Lung (tissue), 12 donors: ENCODE measurements around the gene BGLAP. TPM values are rescaled to one million over a fixed set of nuclear protein-coding genes. Genes with fewer than 3 reads are reported as not detected.

Experiments
- ATAC-seq: fragments of 200-7000 bp; cut with Tn5 transposase; one replicate; pipeline ENCODE4 v1.9.1; 2020; ENCODE audit warnings: moderate number of reproducible peaks; ENCODE audit not compliant: insufficient read depth, low FRiP score
- DNase-seq, 3 donors: peaks; one replicate each; pipeline ENCODE4 v3.0.0-alpha.2; 2013 to 2017
- H3K27ac ChIP-seq, 2 donors: one replicate each; pipeline ENCODE4 v1.5.1; 2013; ENCODE audit warnings: mild to moderate bottlenecking in 2 of 2, moderate library complexity in 2 of 2, control low read depth in 1 of 2, inconsistent platforms in 1 of 2, low read depth in 1 of 2, low read length in 1 of 2
- H3K27me3 ChIP-seq, 3 donors: one replicate each; pipeline ENCODE4 v1.5.1; 2013; ENCODE audit warnings: low read length in 2 of 3; ENCODE audit not compliant: control insufficient read depth in 3 of 3, insufficient read depth in 3 of 3
- H3K36me3 ChIP-seq, 4 donors: one replicate each; pipeline ENCODE4 v1.5.1; 2013; ENCODE audit warnings: low read length in 4 of 4, mild to moderate bottlenecking in 1 of 4, moderate library complexity in 1 of 4; ENCODE audit not compliant: control insufficient read depth in 4 of 4, insufficient read depth in 4 of 4
- H3K4me1 ChIP-seq, 5 donors: one replicate each; pipeline ENCODE4 v1.5.1; 2013; ENCODE audit warnings: low read length in 5 of 5, mild to moderate bottlenecking in 2 of 5, moderate library complexity in 1 of 5; ENCODE audit not compliant: control insufficient read depth in 5 of 5, insufficient read depth in 5 of 5
- H3K4me3 ChIP-seq: one replicate; pipeline ENCODE4 v1.5.1; 2013; ENCODE audit warnings: mild to moderate bottlenecking, control low read depth, moderate library complexity
- H3K9ac ChIP-seq, 2 donors: one replicate each; pipeline ENCODE4 v1.5.1; 2013; ENCODE audit warnings: low read length in 2 of 2, control low read depth in 1 of 2; ENCODE audit not compliant: insufficient read depth in 1 of 2
- H3K9me3 ChIP-seq, 4 donors: one replicate each; pipeline ENCODE4 v1.5.1; 2013; ENCODE audit warnings: low read length in 3 of 4, mild to moderate bottlenecking in 1 of 4, moderate library complexity in 1 of 4; ENCODE audit not compliant: control insufficient read depth in 4 of 4, insufficient read depth in 3 of 4
- CTCF ChIP-seq: IDR thresholded peaks from 2 replicates; pipeline ENCODE4 v1.5.1; 2012; ENCODE audit warnings: mild to moderate bottlenecking; ENCODE audit errors: control extremely low read depth, extremely low read depth
- WGBS, 2 donors: extraction: QIAGEN DNeasy Blood & Tissue Kit; methylation state at CpG; one replicate each; pipeline ENCODE4 v1.1.7; 2013; 5-methylcytosine and 5-hydroxymethylcytosine counted together
- polyA plus RNA-seq, 2 donors: library from polyadenylated mRNA; stranded (reverse); fragments of 200-250 nt; gene quantifications; one replicate each; pipeline ENCODE4 v1.2.1, GENCODE V29; 2013
- total RNA-seq, 2 donors: library from RNA; depleted of rRNA in 1 of 2; stranded (reverse); fragments of >200 nt in 1 of 2; gene quantifications; one replicate each; pipeline ENCODE4 v1.2.1, GENCODE V29; 2014 to 2021
- donor health status: control.
- donor health status: control.
- donor health status: Bipolar disorder and iron deficiency.
- donor health status: healthy.
- donor health status: DM: yes; HTN: yes; CAD: no.

BGLAP gene
- total and polyA plus RNA-seq, 4 donors: 0.46 to 1.7 (median 1.5) TPM

DNA sequence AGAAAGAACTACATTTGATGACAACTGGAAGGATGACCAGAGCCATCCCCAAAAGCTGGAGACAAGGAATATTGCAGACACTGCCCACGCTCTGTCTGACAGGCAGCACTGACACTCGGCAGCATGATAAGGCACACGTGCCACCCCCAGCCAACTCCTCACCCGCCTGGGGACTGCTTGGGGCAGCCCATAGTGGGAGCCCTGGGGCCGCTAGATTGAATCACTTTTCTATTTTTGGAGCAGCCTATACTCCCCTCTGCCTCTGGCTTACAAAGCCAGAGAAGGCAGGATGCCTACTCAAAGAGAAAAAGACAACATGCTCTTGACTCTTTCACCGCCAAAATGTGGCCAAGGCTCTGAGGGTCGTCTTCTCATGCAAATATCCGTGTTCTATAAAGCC is 39.3 kb downstream of the BGLAP start:
- H3K9me3 ChIP-seq: peaks cover 0 to 3% (median 0%) of the 10 kb centered on the region in 4 donors
- H3K4me1 ChIP-seq: peaks cover 0 to 22% (median 9%) of the 10 kb centered on the region in 5 donors
- H3K27ac ChIP-seq: peak overlapping the region in 1 of 2 donors; percentile 95
- 34 to 45% methylated on average over 8 of the region's 8 CpGs for WGBS, 2 donors
- peak overlapping the region; percentile 64 to 89 for H3K9ac ChIP-seq
- no peak for TF ChIP-seq CTCF
- H3K27me3 ChIP-seq: no peaks in the 10 kb centered on the region
- H3K4me3 ChIP-seq: peak overlapping the region; percentile 97
- H3K36me3 ChIP-seq: peaks cover 4 to 26% (median 18%) of the 10 kb centered on the region in 4 donors
- DNase-seq (no peak), ATAC-seq (no peak)

DNA sequence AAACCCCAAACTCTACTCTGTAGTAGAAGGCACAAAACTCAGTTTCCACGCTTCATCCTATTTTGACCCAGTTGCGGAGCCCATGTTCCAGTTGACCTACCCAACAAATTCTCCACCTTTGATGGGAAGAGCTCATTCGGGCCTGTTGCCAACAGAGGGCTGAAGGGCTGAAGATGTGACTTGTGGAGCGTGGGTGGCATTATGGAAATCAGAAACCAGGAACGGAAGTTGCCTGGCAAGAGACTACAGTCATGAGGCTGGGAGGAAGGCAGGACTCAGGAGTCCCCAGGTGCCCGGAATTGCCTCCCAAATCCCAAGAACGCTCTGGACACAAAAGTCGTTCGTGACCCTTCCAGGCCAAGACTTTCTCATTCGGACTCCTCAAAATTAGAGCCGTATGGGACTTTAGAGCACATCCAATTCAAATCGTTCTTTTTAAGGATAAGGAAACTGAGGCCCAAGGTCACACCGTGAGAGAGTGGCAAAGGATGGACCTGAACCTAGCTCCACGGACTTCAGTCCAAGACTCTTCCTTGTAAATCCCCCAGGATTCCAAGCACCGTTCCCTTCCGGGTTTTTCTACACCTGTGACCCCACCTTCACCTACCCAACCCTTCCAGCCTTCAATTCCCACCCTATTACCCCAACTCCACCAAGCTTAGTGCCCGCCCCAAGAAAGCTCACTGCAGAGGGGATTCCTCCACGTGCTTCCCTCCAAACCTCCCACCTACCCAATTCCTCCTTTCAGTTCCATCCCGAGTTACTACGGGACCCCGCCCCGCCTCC is 39.9 kb downstream of the BGLAP start:
- DNase-seq: peak in 1 of 3 donors; percentile 38
- 9 to 11% methylated on average over 22 of the region's 22 CpGs for WGBS, 2 donors
- ATAC-seq: no peak

DNA sequence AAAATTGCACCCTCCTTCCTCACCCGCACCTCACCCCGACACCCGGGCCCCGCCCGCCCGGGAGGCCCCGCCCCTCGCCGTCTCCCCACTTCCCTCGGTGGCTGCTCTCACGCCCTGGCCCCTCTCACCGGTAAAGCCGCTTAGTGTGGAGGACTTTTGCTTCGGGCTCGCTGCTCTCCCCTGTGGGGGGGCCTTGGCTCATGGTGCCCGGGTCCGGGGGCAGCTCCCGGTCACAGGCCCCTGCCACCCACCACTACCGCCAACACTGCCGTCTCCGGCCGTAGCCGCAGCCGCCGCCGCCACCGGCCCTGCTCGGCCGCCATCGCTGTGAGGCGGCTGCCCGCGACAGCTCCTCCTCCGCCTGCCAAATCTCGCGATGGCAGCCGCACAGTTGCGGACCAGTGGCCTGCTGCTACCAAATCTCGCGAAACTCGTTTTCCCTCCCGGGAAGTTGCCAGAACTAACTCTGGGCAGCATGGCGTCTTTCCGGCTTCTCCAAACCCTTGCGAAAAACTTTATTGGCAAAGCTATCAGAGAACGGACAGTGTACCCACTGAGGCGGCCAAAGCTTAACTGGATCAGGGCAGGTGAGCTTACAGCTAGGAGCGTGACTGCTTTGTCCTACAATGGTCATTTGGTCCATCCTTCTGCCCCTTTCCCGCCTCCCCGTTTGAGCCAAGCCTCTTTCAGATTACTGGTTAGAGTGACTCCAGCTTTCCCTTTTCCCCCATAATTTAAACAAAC is 40.7 kb downstream of the BGLAP start, which contains the start of gene SMG5:
TSS of gene SMG5 (minus strand) at position 347 of the 744 bp plus-strand sequence. CDS start at position 202, 145 bp downstream.
- Histone ChIP-seq H3K36me3 (peaks cover 0 to 21% (median 12%) of the 10 kb centered on the region in 4 donors), H3K9ac (peak within 1 kb of the TSS; percentile 64 to 93), H3K9me3 (no peaks in the 10 kb centered on the region), H3K27me3 (no peaks in the 10 kb centered on the region), H3K4me3 (peak within 1 kb of the TSS; percentile 97), H3K4me1 (peaks cover 0 to 22% (median 6%) of the 10 kb centered on the region in 5 donors), H3K27ac (peak within 1 kb of the TSS; percentile 95 to 97)
- TF ChIP-seq CTCF: no peak
- DNase-seq: peak; percentile 98 to 100 (median 99)
- 0% methylated on average over 50 of the region's 50 CpGs for WGBS, 2 donors
- peak; percentile 94 for ATAC-seq

More for the DNA sequence above, 39.9 kb downstream of the BGLAP start:
- TF ChIP-seq CTCF: no peak
- Histone ChIP-seq H3K4me3 (peak overlapping the region; percentile 97), H3K36me3 (peaks cover under 1 to 25% (median 16%) of the 10 kb centered on the region in 4 donors), H3K4me1 (peaks cover 0 to 22% (median 9%) of the 10 kb centered on the region in 5 donors), H3K27me3 (no peaks in the 10 kb centered on the region), H3K9ac (peak overlapping the region; percentile 64 to 89), H3K27ac (peak overlapping the region; percentile 95 to 97), H3K9me3 (peaks cover 0 to 2% (median 0%) of the 10 kb centered on the region in 4 donors)
